Aorta (tissue), 5 donors: ENCODE results near the gene PCDHGB6. TPM values are rescaled to one million over a fixed set of nuclear protein-coding genes. Genes with fewer than 3 reads are reported as not detected.
A peak's percentile ranks its signal among the peaks of the same experiment; 100 is the strongest.
"Not testable (repeated sequence)": the region's sequence is repeated elsewhere in the genome, so short reads cannot be mapped to it uniquely, and the experiment has no call there.

Source experiments
- ATAC-seq: fragments of 200-7000 bp; cut with Tn5 transposase; one replicate; pipeline ENCODE4 v1.9.1; 2022; ENCODE audit warnings: moderate library complexity; ENCODE audit not compliant: low FRiP score
- DNase-seq, 2 donors: peaks; one replicate each; pipeline ENCODE4 v3.0.0-alpha.2; 2020
- H3K27ac ChIP-seq, 2 donors: one replicate each; pipeline ENCODE4 v1.5.1; 2013; ENCODE audit warnings: low read length in 2 of 2, mild to moderate bottlenecking in 2 of 2, moderate library complexity in 2 of 2, control low read depth in 1 of 2, inconsistent platforms in 1 of 2, low read depth in 1 of 2
- H3K27me3 ChIP-seq, 2 donors: one replicate each; pipeline ENCODE4 v1.6.1; 2013; ENCODE audit warnings: control low read depth in 1 of 2, low read length in 1 of 2, mild to moderate bottlenecking in 1 of 2, moderate library complexity in 1 of 2; ENCODE audit not compliant: insufficient read depth in 2 of 2, control insufficient read depth in 1 of 2
- H3K36me3 ChIP-seq, 2 donors: one replicate each; pipeline ENCODE4 v1.6.1; 2013; ENCODE audit warnings: control low read depth in 1 of 2, low read length in 1 of 2, mild to moderate bottlenecking in 1 of 2; ENCODE audit not compliant: insufficient read depth in 2 of 2, control insufficient read depth in 1 of 2
- H3K4me1 ChIP-seq, 2 donors: one replicate each; pipeline ENCODE4 v1.6.1; 2013; ENCODE audit warnings: low read length in 2 of 2, control low read depth in 1 of 2, mild to moderate bottlenecking in 1 of 2, moderate library complexity in 1 of 2; ENCODE audit not compliant: insufficient read depth in 2 of 2, control insufficient read depth in 1 of 2
- H3K4me3 ChIP-seq, 2 donors: one replicate each; pipeline ENCODE4 v1.5.1; 2013; ENCODE audit warnings: low read length in 2 of 2, control low read depth in 1 of 2, mild to moderate bottlenecking in 1 of 2
- H3K9me3 ChIP-seq: one replicate; pipeline ENCODE4 v1.6.1; 2013; ENCODE audit warnings: mild to moderate bottlenecking, low read length; ENCODE audit not compliant: control insufficient read depth
- WGBS, 2 donors: extraction: QIAGEN DNeasy Blood & Tissue Kit; methylation state at CpG; one replicate each; pipeline ENCODE4 v1.1.7; 2013; 5-methylcytosine and 5-hydroxymethylcytosine counted together
- intact Hi-C, 2 donors: fragments of 100-400 bp; cut with DNase I; formaldehyde crosslinking; loops; one replicate each; pipeline versions ENCODE4 v1.14.2 to v1.15.0; 2022
- long read RNA-seq, 2 donors: library from polyadenylated mRNA; unstranded; transcript quantifications; one replicate each; pipeline ENCODE4 v2.0.0, GENCODE V29; 2020 to 2021
- polyA plus RNA-seq, 2 donors: library from polyadenylated mRNA; stranded (reverse); fragments of 200-250 nt; gene quantifications; one replicate each; pipeline ENCODE4 v1.2.3, GENCODE V29; 2013
- total RNA-seq, 2 donors: library from RNA; stranded (reverse); fragmentation: NEBNext Ultra II Directional; extraction: Animal tissue kit (Norgen Biotek cat#: 25700); gene quantifications; one replicate each; pipeline ENCODE4 v1.2.1, GENCODE V29; 2021
- donor health status: healthy with polysubstance abuse.
- donor health status: Bipolar disorder and iron deficiency.
- donor health status: DM: no; HTN: no; CAD: no.
- donor health status: DM: no; HTN: no; CAD: no.
- donor health status: DM: yes; HTN: yes; CAD: no.

The PCDHGB6 gene
- total RNA-seq (10 to 100 TPM in 1 of 2 donors, 1 to 10 TPM in 1; 9.5 to 14.6 TPM), polyA plus RNA-seq (1 to 10 TPM in 1 of 2 donors, under 1 TPM in 1; 0.38 to 2.4 TPM)
- long read RNA-seq, donor 1, full-length matches to known transcripts = 3 of 3 reads
- long read RNA-seq, donor 1, partial matches to known transcripts = 0 of 3 reads
- long read RNA-seq, donor 1, other reads (novel, unspliced or antisense) = 0 of 3 reads
- long read RNA-seq, donor 2, full-length matches to known transcripts = 4 of 4 reads
- long read RNA-seq, donor 2, partial matches to known transcripts = 0 of 4 reads
- long read RNA-seq, donor 2, other reads (novel, unspliced or antisense) = 0 of 4 reads

DNA sequence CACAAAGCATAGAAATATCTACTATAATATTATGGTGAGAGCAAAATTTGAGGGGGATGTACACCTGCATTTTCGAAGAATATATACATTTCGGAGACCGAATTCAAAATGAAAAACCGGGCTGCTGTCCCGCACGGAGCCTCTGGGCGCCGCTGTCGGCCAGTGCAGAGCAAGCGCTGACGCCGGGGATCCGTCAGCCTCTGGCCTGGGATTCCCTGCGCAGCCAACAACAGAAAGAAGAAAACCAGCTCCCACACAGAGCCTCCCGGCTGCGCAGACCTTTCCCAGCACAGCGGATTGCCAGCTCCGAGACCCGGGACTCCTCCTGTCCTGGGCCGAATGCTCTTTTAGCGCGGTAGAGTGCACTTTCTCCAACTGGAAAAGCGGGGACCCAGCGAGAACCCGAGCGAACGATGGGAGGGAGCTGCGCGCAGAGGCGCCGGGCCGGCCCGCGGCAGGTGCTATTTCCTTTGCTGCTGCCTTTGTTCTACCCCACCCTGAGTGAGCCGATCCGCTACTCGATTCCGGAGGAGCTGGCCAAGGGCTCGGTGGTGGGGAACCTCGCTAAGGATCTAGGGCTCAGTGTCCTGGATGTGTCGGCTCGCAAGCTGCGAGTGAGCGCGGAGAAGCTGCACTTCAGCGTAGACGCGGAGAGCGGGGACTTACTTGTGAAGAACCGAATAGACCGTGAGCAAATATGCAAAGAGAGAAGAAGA is at the start of gene PCDHGB6:
PCDHGB6 (plus strand) TSS at position 232 of the 716 bp plus-strand sequence; CDS start at position 414, 182 bp downstream.
- H3K36me3 ChIP-seq, H3K4me1 ChIP-seq, H3K27ac ChIP-seq, H3K4me3 ChIP-seq, H3K27me3 ChIP-seq: not testable (repeated sequence)
- intact Hi-C loops = loop anchor here in 1 of 2 donors (5.0 kb wide), 1 partner anchor 149 kb away; no protein-coding TSS in a partner anchor
- peaks cover 38% of the 10 kb centered on the region for H3K9me3 ChIP-seq
- ATAC-seq (peak; percentile 63), DNase-seq (peak in 1 of 2 donors; percentile 80)
- WGBS, 2 donors = 9 to 12% methylated on average over 46 to 51 of the region's 51 CpGs

DNA sequence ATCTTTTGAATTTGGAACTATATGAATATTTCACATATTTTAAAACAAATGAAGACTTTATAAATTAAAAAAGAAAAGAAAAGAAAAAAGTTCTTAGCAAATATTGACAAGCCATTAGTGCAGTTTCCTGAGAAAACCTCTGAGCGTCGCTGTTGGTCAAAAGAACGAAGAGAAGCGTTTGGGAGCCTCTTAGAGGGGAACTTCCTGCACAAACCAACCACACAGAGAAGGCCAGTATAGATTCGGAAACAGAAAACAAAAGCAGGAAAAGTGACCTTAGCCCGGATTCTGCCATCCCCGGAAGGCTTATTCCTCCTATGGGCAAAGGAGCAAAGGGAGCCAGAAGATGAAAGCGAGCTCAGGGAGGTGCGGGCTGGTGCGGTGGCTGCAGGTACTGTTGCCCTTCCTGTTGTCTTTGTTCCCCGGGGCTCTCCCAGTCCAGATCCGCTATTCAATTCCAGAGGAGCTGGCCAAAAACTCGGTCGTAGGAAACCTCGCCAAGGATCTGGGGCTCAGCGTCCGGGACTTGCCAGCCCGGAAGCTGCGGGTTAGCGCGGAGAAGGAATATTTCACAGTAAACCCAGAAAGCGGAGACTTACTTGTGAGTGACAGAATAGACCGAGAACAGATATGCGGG is 47.9 kb upstream of the PCDHGB6 start, which contains the start of gene PCDHGB2:
PCDHGB2 (plus strand) TSS at position 205 of the 637 bp plus-strand sequence; CDS start at position 347, 142 bp downstream.
- H3K4me3 ChIP-seq = peak within 1 kb of the TSS in 1 of 2 donors; percentile 19
- DNase-seq (peak in 1 of 2 donors; percentile 58), ATAC-seq (no peak)
- H3K4me1 ChIP-seq = no peaks in the 10 kb centered on the region
- peaks cover 45% of the 10 kb centered on the region for H3K9me3 ChIP-seq
- no peaks in the 10 kb centered on the region for H3K27me3 ChIP-seq
- WGBS, 2 donors = 15% methylated on average over 24 of the region's 24 CpGs
- H3K36me3 ChIP-seq = no peaks in the 10 kb centered on the region
- intact Hi-C loops = loop anchor here in 1 of 2 donors (10.0 kb wide), 1 partner anchor 125 kb away; no protein-coding TSS in a partner anchor
- no peak within 1 kb of the TSS for H3K27ac ChIP-seq

DNA sequence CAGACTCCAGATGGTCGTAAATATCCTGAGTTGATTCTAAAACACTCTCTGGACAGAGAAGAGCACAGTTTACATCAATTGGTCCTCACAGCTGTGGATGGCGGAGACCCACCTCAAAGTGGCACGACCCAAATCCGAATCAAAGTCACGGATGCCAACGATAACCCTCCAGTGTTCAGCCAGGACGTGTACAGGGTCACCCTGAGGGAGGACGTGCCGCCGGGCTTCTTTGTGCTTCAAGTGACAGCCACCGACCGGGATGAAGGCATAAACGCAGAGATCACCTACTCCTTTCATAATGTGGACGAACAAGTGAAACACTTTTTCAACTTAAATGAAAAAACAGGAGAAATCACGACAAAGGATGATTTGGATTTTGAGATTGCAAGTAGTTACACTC is 47.1 kb upstream of the PCDHGB6 start:
- ATAC-seq = no peak
- intact Hi-C loops = no loop called here
- 26 to 30% methylated on average over 15 of the region's 15 CpGs for WGBS, 2 donors

DNA sequence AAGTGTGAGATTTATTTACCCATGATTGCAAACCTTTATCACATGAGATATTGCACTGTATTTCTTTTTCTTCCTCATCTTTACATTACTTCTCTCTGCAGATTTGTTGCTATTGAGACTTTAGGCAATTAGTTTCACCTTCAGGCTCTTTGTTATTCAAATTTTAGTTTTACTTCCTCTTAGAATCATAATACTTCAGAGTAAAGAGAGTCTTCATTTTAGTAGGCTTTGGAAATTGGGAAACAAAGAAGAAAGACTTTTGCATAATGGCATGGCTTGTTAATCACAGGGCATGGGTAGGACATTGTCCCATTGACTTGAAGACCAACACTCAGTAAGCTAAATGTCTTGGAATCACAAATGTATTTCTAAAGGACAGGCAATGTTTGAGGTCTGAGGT is 45.1 kb upstream of the PCDHGB6 start:
- H3K9me3 ChIP-seq = peaks cover 42% of the 10 kb centered on the region

More for the DNA sequence above, 47.1 kb upstream of the PCDHGB6 start:
- Histone ChIP-seq H3K4me1 (no peaks in the 10 kb centered on the region), H3K36me3 (no peaks in the 10 kb centered on the region), H3K4me3 (no peak overlapping the region), H3K27ac (no peak overlapping the region), H3K9me3 (peaks cover 46% of the 10 kb centered on the region), H3K27me3 (no peaks in the 10 kb centered on the region)
- no peak for DNase-seq

DNA sequence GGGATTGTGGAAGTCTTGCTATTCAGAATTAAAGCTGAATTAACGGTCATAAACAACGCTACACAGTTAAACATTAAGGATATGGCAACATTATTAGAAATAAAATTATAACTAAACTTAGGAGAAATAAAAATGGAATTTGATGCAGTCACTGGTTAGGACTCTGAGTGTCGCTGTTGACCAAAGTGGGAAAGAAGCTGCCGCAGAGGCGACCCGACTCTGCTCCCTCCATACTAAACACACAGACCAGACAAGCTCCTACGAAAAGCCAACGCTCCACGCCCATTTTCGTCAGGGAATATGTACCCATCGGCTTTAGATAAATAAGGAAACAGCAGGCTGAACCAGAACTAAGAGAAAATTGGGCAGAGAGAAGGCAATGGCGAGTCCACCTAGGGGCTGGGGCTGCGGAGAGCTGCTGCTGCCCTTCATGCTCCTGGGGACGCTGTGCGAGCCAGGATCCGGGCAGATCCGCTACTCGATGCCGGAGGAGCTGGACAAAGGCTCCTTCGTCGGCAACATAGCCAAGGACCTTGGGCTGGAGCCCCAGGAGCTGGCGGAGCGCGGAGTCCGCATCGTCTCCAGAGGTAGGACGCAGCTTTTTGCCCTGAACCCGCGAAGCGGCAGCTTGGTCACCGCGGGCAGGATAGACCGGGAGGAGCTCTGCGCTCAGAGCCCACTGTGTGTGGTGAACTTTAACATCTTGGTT is 43.7 kb upstream of the PCDHGB6 start, which contains the start of gene PCDHGA5:
PCDHGA5 (plus strand) TSS at position 211 of the 709 bp plus-strand sequence; CDS start at position 380, 169 bp downstream.
- Histone ChIP-seq H3K36me3 (no peaks in the 10 kb centered on the region), H3K9me3 (peaks cover 39% of the 10 kb centered on the region), H3K4me3 (no peak within 1 kb of the TSS), H3K4me1 (no peaks in the 10 kb centered on the region), H3K27ac (no peak within 1 kb of the TSS), H3K27me3 (no peaks in the 10 kb centered on the region)
- intact Hi-C loops = no loop called here
- WGBS, 2 donors = 11 to 15% methylated on average over 34 of the region's 34 CpGs
- ATAC-seq = no peak
- peak in 1 of 2 donors; percentile 55 for DNase-seq

More for the DNA sequence above, 45.1 kb upstream of the PCDHGB6 start:
- Histone ChIP-seq H3K4me3 (no peak overlapping the region), H3K36me3 (no peaks in the 10 kb centered on the region), H3K27me3 (no peaks in the 10 kb centered on the region), H3K4me1 (no peaks in the 10 kb centered on the region), H3K27ac (no peak overlapping the region)
- intact Hi-C loops = no loop called here
- DNase-seq (no peak), ATAC-seq (no peak)

DNA sequence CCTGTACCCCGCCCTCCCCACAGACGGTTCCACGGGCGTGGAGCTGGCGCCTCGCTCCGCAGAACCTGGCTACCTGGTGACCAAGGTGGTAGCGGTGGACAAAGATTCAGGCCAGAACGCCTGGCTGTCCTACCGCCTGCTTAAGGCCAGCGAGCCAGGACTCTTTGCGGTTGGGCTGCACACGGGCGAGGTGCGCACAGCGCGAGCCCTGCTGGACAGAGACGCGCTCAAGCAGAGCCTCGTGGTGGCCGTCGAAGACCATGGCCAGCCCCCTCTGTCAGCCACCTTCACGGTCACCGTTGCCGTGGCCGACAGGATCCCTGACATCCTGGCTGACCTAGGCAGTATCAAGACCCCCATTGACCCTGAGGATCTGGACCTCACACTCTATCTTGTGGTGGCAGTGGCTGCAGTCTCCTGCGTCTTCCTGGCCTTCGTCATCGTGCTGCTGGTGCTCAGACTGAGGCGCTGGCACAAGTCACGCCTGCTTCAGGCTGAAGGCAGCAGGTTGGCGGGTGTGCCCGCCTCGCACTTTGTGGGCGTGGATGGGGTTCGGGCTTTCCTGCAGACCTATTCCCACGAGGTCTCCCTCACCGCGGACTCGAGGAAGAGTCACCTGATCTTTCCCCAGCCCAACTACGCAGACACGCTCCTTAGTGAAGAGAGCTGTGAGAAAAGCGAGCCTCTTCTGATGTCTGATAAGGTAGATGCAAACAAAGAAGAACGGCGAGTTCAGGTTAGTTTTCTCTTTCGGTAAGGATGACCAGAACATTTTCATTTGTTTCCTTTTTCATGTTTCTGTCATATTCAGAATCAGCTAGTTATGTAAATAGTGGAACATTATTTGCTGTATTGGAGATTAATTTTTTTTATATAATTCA is 41.6 kb upstream of the PCDHGB6 start:
- DNase-seq (no peak), ATAC-seq (no peak)
- intact Hi-C loops = no loop called here
- H3K36me3 ChIP-seq = no peaks in the 10 kb centered on the region
- H3K27me3 ChIP-seq = no peaks in the 10 kb centered on the region
- peaks cover 42% of the 10 kb centered on the region for H3K9me3 ChIP-seq
- H3K4me1 ChIP-seq = no peaks in the 10 kb centered on the region
- 29 to 30% methylated on average over 46 of the region's 46 CpGs for WGBS, 2 donors
- no peak overlapping the region for H3K27ac ChIP-seq
- no peak overlapping the region for H3K4me3 ChIP-seq

DNA sequence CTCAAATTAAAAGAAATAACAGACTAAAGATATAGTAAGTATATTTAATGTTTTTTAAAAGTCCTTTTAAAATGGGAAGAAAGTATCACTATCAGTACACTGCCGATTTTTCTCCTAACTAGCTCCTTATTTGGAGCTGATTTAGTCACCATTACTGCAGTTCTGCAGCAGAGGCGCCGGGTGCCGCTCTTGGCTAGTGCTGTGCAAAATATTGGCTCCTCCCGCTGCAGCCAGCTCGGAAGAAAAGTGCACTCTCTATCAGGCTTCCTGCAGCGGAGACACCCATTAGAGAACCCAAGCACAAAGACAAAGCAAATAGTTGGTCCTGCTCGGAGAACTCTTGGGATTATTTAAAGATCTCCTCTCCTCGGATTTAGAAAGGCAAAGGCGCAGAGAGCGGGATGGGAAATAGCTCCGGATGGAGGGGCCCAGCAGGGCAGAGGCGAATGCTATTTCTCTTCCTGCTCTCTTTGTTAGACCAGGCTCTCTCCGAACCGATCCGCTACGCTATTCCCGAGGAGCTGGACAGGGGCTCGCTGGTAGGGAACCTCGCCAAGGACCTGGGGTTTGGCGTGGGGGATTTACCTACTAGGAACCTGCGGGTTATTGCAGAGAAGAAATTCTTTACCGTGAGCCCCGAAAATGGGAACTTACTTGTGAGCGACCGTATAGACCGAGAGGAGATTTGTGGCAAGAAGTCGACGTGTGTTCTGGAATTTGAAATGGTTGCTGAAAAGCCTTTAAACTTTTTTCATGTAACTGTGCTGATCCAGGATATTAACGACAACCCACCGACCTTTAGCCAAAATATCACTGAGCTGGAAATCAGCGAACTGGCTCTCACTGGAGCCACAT is 37.6 kb upstream of the PCDHGB6 start, which contains the start of gene PCDHGB3:
PCDHGB3 (plus strand) TSS at position 249 of the 855 bp plus-strand sequence; CDS start at position 402, 153 bp downstream.
- Histone ChIP-seq H3K27me3 (no peaks in the 10 kb centered on the region), H3K9me3 (peaks cover 45% of the 10 kb centered on the region), H3K4me3 (no peak within 1 kb of the TSS), H3K36me3 (no peaks in the 10 kb centered on the region), H3K4me1 (no peaks in the 10 kb centered on the region), H3K27ac (no peak within 1 kb of the TSS)
- no peak for ATAC-seq
- 14 to 17% methylated on average over 32 of the region's 32 CpGs for WGBS, 2 donors
- intact Hi-C loops = loop anchor here in 1 of 2 donors (5.0 kb wide), 1 partner anchor 52 kb away; the partner anchor contains the start of gene PCDHGA11
- no peak for DNase-seq
